Pancreas (tissue), 10 donors: ENCODE results near the gene FAM163B. TPM values are rescaled to one million over a fixed set of nuclear protein-coding genes. Genes with fewer than 3 reads are reported as not detected.

ENCODE experiments used
- ATAC-seq, 4 donors: fragments of 200-7000 bp; cut with Tn5 transposase; one replicate each; pipeline versions ENCODE4 v1.8.0 to v1.9.1; 2020; ENCODE audit warnings: mild to moderate bottlenecking in 4 of 4, moderate library complexity in 4 of 4
- DNase-seq, 6 donors: peaks; one replicate each; pipeline ENCODE4 v3.0.0-alpha.2; 2020
- FAIRE-seq: peaks from 2 replicates; lab custom pipeline; 2012; peaks lifted over from hg19 to GRCh38; lab: Jason Lieb, UNC
- H3K27ac ChIP-seq, 4 donors: fragments of 200-600 bp; sonication (generic); 1 replicate in 3 of 4; 2 replicates in 1 of 4; pipeline versions ENCODE4 v1.5.0 to v1.8.0; 2020
- H3K27me3 ChIP-seq, 4 donors: fragments of 200-600 bp; one replicate each; pipeline ENCODE4 v1.8.0; 2021
- H3K36me3 ChIP-seq, 3 donors: fragments of 200-600 bp; sonication (generic) in 1 of 3; one replicate each; pipeline versions ENCODE4 v1.5.0 to v1.8.0; 2020 to 2021
- H3K4me1 ChIP-seq, 3 donors: fragments of 200-600 bp; one replicate each; pipeline ENCODE4 v1.8.0; 2021
- H3K4me3 ChIP-seq, 4 donors: fragments of 200-600 bp; sonication (generic) in 2 of 4; one replicate each; pipeline versions ENCODE4 v1.5.0 to v1.8.0; 2020 to 2021
- H3K9me3 ChIP-seq, 4 donors: fragments of 200-600 bp; one replicate each; pipeline ENCODE4 v1.8.0; 2021
- WGBS, 2 donors: extraction: QIAGEN DNeasy Blood & Tissue Kit; methylation state at CpG; one replicate each; pipeline ENCODE4 v1.1.7; 2013; 5-methylcytosine and 5-hydroxymethylcytosine counted together
- intact Hi-C, 3 donors: fragments of 100-400 bp; cut with DNase I; formaldehyde crosslinking; loops; one replicate each; pipeline versions ENCODE4 v1.11.1 to v1.14.2; 2022
- polyA plus RNA-seq, 2 donors: library from polyadenylated mRNA; stranded (reverse); fragments of 200-250 nt; gene quantifications; one replicate each; pipeline ENCODE4 v1.2.3, GENCODE V29; 2013
- total RNA-seq, 6 donors: library from RNA; stranded (reverse); fragmentation: NEBNext Ultra II Directional in 4 of 6; extraction: Animal tissue kit (Norgen Biotek cat#: 25700) in 4 of 6; gene quantifications; one replicate each; pipeline versions ENCODE4 v1.2.1 to v1.2.4, GENCODE V29; 2021 to 2023
- TF ChIP-seq, protein P1 (sequence below), 4 donors: fragments of 200-600 bp; sonication (generic) in 3 of 4; IDR thresholded peaks; one replicate each; pipeline versions ENCODE4 v1.5.0 to v1.8.0; 2021; ENCODE audit warnings: antibody characterized with exemption in 4 of 4
- donor health status: healthy with polysubstance abuse.
- donor health status: DM: no; HTN: no; CAD: no; lungs with moderate emphysema.
- donor health status: DM: no; HTN: no; CAD: no.
- donor health status: control.
- donor health status: control.
- donor health status: Bipolar disorder and iron deficiency.
- donor health status: DM: yes; HTN: yes; CAD: no.
- donor health status: DM: no; HTN: no; CAD: no.
- donor health status: DM: no; HTN: no; CAD: no.
- donor health status: DM: yes; HTN: yes; CAD: no.

Gene FAM163B
- total and polyA plus RNA-seq, 8 donors, result not detected

GRCh38 chr9:133615606-133616188 lies 6.5 kb upstream of the FAM163B start:
- WGBS, 2 donors, result 60 to 75% methylated on average over 13 of the region's 13 CpGs

GRCh38 chr9:133615186-133615585 lies 6.0 kb upstream of the FAM163B start:
- Histone ChIP-seq H3K4me3 (no peak overlapping the region), H3K9me3 (no peaks in the 10 kb centered on the region), H3K27ac (no peak overlapping the region), H3K27me3 (peaks cover 0 to 4% (median under 1%) of the 10 kb centered on the region in 4 donors), H3K36me3 (no peaks in the 10 kb centered on the region), H3K4me1 (no peaks in the 10 kb centered on the region)
- 30 to 36% methylated on average over 16 of the region's 16 CpGs for WGBS, 2 donors
- DNase-seq (peak in 1 of 6 donors; percentile 24), ATAC-seq (no peak), FAIRE-seq (no peak)
- intact Hi-C loops, result no loop called here
- TF ChIP-seq, protein P1, sequence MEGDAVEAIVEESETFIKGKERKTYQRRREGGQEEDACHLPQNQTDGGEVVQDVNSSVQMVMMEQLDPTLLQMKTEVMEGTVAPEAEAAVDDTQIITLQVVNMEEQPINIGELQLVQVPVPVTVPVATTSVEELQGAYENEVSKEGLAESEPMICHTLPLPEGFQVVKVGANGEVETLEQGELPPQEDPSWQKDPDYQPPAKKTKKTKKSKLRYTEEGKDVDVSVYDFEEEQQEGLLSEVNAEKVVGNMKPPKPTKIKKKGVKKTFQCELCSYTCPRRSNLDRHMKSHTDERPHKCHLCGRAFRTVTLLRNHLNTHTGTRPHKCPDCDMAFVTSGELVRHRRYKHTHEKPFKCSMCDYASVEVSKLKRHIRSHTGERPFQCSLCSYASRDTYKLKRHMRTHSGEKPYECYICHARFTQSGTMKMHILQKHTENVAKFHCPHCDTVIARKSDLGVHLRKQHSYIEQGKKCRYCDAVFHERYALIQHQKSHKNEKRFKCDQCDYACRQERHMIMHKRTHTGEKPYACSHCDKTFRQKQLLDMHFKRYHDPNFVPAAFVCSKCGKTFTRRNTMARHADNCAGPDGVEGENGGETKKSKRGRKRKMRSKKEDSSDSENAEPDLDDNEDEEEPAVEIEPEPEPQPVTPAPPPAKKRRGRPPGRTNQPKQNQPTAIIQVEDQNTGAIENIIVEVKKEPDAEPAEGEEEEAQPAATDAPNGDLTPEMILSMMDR (IDR thresholded peaks at IDR 0.05), result no peak

More at GRCh38 chr9:133615606-133616188, 6.5 kb upstream of the FAM163B start:
- ATAC-seq (no peak), FAIRE-seq (no peak), DNase-seq (peak in 1 of 6 donors; percentile 50)
- TF ChIP-seq, protein P1 (IDR thresholded peaks at IDR 0.05), result no peak
- Histone ChIP-seq H3K27me3 (peaks cover 0 to 4% (median 0%) of the 10 kb centered on the region in 4 donors), H3K9me3 (no peaks in the 10 kb centered on the region), H3K27ac (no peak overlapping the region), H3K4me1 (no peaks in the 10 kb centered on the region), H3K4me3 (no peak overlapping the region), H3K36me3 (no peaks in the 10 kb centered on the region)
- intact Hi-C loops, result no loop called here

DNA sequence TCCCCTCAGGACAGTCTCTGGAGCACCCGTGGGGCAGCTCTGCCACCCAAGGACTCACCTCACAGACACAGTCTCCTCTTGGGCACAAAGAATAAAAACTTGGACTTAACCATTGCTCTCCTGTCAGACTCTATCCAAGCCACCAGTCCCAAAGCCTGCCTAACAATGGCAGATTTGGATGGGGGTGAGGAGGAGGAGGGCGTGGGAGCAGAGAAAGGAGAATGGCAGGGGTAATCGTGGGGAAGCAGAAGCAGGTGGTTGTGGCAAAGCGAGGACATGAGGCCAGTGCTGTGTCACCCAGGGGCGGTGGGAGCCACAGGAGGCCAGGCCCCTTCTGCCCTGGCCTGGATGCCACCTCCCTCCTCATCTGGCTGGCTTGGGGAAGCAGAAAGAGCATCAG lies 5.5 kb upstream of the FAM163B start:
- no peaks in the 10 kb centered on the region for H3K36me3 ChIP-seq
- H3K9me3 ChIP-seq, result no peaks in the 10 kb centered on the region
- FAIRE-seq, result no peak
- no peak for ATAC-seq
- intact Hi-C loops, result no loop called here
- no peak overlapping the region for H3K27ac ChIP-seq
- WGBS, 2 donors, result 51 to 61% methylated on average over 5 of the region's 5 CpGs
- no peak overlapping the region for H3K4me3 ChIP-seq
- DNase-seq, result no peak
- peaks cover 0 to 5% (median 2%) of the 10 kb centered on the region in 4 donors for H3K27me3 ChIP-seq
- TF ChIP-seq, protein P1 (IDR thresholded peaks at IDR 0.05), result no peak
- no peaks in the 10 kb centered on the region for H3K4me1 ChIP-seq

- Histone ChIP-seq H3K4me3 (no peak overlapping the region), H3K27me3 (peaks cover 0 to 5% (median 2%) of the 10 kb centered on the region in 4 donors), H3K36me3 (no peaks in the 10 kb centered on the region), H3K9me3 (no peaks in the 10 kb centered on the region), H3K27ac (no peak overlapping the region), H3K4me1 (no peaks in the 10 kb centered on the region)
- no peak for ATAC-seq
- TF ChIP-seq, protein P1 (IDR thresholded peaks at IDR 0.05), result no peak
- no peak for FAIRE-seq
- no peak for DNase-seq
- WGBS, 2 donors, result 57 to 65% methylated on average over 10 of the region's 10 CpGs
- intact Hi-C loops, result no loop called here
Observed at GRCh38 chr9:133614056-133614455, 4.9 kb upstream of the FAM163B start.

DNA sequence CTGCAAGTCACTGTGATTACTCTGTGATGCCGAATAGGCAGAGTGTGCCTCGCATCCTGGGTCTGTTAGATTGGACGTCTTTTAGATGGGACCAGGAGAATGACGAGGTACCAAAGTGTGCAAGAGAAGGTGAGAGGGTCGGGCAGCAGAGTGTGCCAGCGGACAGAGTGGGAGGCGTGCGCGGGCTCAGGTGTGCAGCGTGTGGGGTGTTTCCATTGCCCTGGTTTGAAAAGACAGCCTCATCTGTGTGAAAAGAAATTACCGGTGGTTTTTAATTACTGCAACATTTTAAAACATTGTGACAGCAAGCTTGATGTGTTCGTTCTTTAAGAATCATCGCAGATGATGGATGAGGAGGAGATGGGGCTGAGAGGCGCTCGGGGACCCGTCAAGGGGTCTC lies 4.2 kb upstream of the FAM163B start:
- intact Hi-C loops, result no loop called here
- Histone ChIP-seq H3K27me3 (peaks cover 0 to 9% (median 2%) of the 10 kb centered on the region in 4 donors), H3K36me3 (no peaks in the 10 kb centered on the region), H3K9me3 (no peaks in the 10 kb centered on the region), H3K4me1 (no peaks in the 10 kb centered on the region), H3K27ac (no peak overlapping the region), H3K4me3 (no peak overlapping the region)
- ATAC-seq (no peak), DNase-seq (no peak), FAIRE-seq (no peak)
- TF ChIP-seq, protein P1 (IDR thresholded peaks at IDR 0.05), result no peak
- 64 to 78% methylated on average over 16 of the region's 16 CpGs for WGBS, 2 donors
